Spleen (tissue), 11 donors: ENCODE results near the gene NCBP2. TPM values are rescaled to one million over a fixed set of nuclear protein-coding genes. Genes with fewer than 3 reads are reported as not detected.

Source experiments
- DNase-seq: peaks from one replicate; pipeline ENCODE4 v3.0.0-alpha.2; 2020
- H3K27ac ChIP-seq, 8 donors: fragments of 200-600 bp; sonication (generic) in 7 of 8; 1 replicate in 4 of 8; 2 replicates in 4 of 8; pipeline versions ENCODE4 v1.5.0 to v1.8.0; 2016 to 2021; ENCODE audit warnings: inconsistent platforms in 4 of 8, mild to moderate bottlenecking in 4 of 8, moderate library complexity in 1 of 8
- H3K27me3 ChIP-seq, 7 donors: fragments of 200-600 bp; sonication (generic) in 6 of 7; replicated peaks in 1 of 7; 1 replicate in 4 of 7; 2 replicates in 3 of 7; pipeline versions ENCODE4 v1.5.0 to v1.8.0; 2016 to 2021; ENCODE audit warnings: inconsistent platforms in 3 of 7, mild to moderate bottlenecking in 1 of 7
- H3K36me3 ChIP-seq, 6 donors: fragments of 200-600 bp; sonication (generic) in 5 of 6; 1 replicate in 4 of 6; 2 replicates in 2 of 6; pipeline versions ENCODE4 v1.5.0 to v1.8.0; 2016 to 2021; ENCODE audit warnings: inconsistent platforms in 2 of 6
- H3K4me1 ChIP-seq, 6 donors: fragments of 200-600 bp; sonication (generic) in 5 of 6; 1 replicate in 3 of 6; 2 replicates in 3 of 6; pipeline versions ENCODE4 v1.5.0 to v1.8.0; 2016 to 2021; ENCODE audit warnings: inconsistent platforms in 3 of 6
- H3K4me3 ChIP-seq, 8 donors: fragments of 200-600 bp; sonication (generic) in 7 of 8; 1 replicate in 4 of 8; 2 replicates in 4 of 8; pipeline versions ENCODE4 v1.5.0 to v1.8.0; 2016 to 2021; ENCODE audit warnings: inconsistent platforms in 4 of 8, mild to moderate bottlenecking in 4 of 8, moderate library complexity in 2 of 8
- H3K9me3 ChIP-seq, 8 donors: fragments of 200-600 bp; sonication (generic) in 7 of 8; 1 replicate in 4 of 8; 2 replicates in 4 of 8; pipeline versions ENCODE4 v1.5.0 to v1.8.0; 2016 to 2021; ENCODE audit warnings: inconsistent platforms in 4 of 8
- POLR2A ChIP-seq, 3 donors: fragments of 450-650 bp; IDR thresholded peaks; one replicate each; pipeline ENCODE4 v1.5.1; 2017; ENCODE audit warnings: antibody characterized with exemption in 3 of 3, mild to moderate bottlenecking in 1 of 3
- POLR2AphosphoS5 ChIP-seq, 3 donors: sonication (generic); formaldehyde crosslinking; IDR thresholded peaks; one replicate each; pipeline ENCODE4 v1.5.1; 2017; ENCODE audit warnings: antibody characterized with exemption in 3 of 3
- WGBS, 5 donors: extraction: QIAGEN DNeasy Blood & Tissue Kit in 3 of 5; methylation state at CpG; one replicate each; pipeline versions ENCODE4 v1.1.5 to v1.1.7; 2013 to 2018; 5-methylcytosine and 5-hydroxymethylcytosine counted together
- intact Hi-C: fragments of 100-400 bp; cut with DNase I; formaldehyde crosslinking; loops from one replicate; pipeline ENCODE4 v1.15.0; 2023; ENCODE audit warnings: low total_unique reads
- polyA plus RNA-seq, 3 donors: library from polyadenylated mRNA; stranded (reverse); fragments of 200-250 nt; gene quantifications; one replicate each; pipeline ENCODE4 v1.2.1, GENCODE V29; 2013
- total RNA-seq, 7 donors: library from RNA; depleted of rRNA in 3 of 7; stranded (reverse); fragments of >200 nt in 3 of 7; fragmentation: NEBNext Ultra II Directional in 4 of 7; extraction: Animal tissue kit (Norgen Biotek cat#: 25700) in 4 of 7; gene quantifications; one replicate each; pipeline versions ENCODE4 v1.1.0 to v1.2.1, GENCODE V29; 2016 to 2021
- TF ChIP-seq, protein P1 (sequence below), 11 experiments: fragments of 200-600 bp in 7 of 11; fragments of 450-650 bp in 4 of 11; sonication (generic) in 4 of 11; IDR thresholded peaks in 8 of 11; conservative IDR thresholded peaks in 3 of 11; 1 replicate in 7 of 11; 2 replicates in 4 of 11; pipeline versions ENCODE4 v1.4.0 to v1.8.0; 2016 to 2021; ENCODE audit warnings: antibody characterized with exemption in 11 of 11, inconsistent platforms in 4 of 11, mild to moderate bottlenecking in 1 of 11
- donor health status: healthy with polysubstance abuse.
- donor health status: DM: no; HTN: no; CAD: no; lungs with moderate emphysema.
- donor health status: DM: no; HTN: no; CAD: no.
- donor health status: Bipolar disorder and iron deficiency.
- donor health status: healthy.
- donor health status: DM: no; HTN: no; CAD: no.
- donor health status: DM: yes; HTN: yes; CAD: no.

The NCBP2 gene
- total and polyA plus RNA-seq, 10 donors: 44.6 to 61.1 (median 49.9) TPM

DNA sequence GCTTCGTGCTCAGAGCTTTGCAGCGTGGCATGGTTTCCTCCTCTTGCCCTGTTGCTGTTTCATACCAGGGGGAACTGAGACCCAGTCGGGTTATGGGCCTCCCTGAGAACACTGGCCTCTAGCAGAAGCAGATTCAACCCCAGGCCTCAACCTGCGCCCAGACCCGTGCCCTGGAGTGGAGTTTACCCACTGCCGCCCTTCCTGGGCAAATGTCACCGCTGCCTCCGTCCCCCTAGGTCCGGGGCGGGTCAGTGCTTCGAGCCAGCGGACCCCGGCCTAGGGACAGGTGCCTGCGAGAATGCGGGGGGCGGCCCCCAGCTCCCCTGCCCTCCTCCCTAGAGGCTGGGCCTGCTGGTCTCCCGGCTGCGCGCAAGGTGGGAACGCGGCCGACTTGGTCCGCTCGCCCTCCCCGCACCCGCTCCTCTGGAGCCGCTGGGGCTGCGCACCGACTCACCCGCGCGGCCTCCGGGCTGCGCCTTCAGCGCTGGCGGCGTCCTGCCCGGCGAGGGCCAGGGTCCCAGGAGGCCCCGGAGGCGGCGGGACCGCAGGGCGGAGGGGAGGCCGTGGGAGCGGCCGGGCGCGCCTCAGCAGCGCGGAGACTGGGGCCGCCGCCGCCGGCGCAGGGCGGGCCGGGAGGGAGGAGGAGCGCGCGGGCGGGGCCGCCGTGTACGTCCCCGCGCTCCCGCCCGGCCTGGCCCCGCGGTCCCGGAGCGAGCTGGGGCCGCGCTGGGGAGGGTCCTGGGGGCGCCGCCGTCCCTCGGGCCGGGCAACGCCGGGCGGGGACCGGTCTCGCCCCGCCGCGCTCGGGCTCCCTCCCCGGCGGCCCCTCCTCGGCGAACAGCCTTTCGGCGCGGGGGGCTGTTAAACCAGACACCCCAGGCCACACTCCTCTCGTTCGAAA is 26.2 kb upstream of the NCBP2 start, which contains the start of gene PIGZ:
Gene PIGZ (minus strand): TSS at position 601 of the 901 bp plus-strand sequence. CDS start 16,802 bp downstream, outside the sequence.
- intact Hi-C loops: loop anchor here (10.0 kb wide), 1 partner anchor 124 kb away; no protein-coding TSS in a partner anchor
- H3K27me3 ChIP-seq: peaks cover 0 to 7% (median 0%) of the 10 kb centered on the region in 7 donors

DNA sequence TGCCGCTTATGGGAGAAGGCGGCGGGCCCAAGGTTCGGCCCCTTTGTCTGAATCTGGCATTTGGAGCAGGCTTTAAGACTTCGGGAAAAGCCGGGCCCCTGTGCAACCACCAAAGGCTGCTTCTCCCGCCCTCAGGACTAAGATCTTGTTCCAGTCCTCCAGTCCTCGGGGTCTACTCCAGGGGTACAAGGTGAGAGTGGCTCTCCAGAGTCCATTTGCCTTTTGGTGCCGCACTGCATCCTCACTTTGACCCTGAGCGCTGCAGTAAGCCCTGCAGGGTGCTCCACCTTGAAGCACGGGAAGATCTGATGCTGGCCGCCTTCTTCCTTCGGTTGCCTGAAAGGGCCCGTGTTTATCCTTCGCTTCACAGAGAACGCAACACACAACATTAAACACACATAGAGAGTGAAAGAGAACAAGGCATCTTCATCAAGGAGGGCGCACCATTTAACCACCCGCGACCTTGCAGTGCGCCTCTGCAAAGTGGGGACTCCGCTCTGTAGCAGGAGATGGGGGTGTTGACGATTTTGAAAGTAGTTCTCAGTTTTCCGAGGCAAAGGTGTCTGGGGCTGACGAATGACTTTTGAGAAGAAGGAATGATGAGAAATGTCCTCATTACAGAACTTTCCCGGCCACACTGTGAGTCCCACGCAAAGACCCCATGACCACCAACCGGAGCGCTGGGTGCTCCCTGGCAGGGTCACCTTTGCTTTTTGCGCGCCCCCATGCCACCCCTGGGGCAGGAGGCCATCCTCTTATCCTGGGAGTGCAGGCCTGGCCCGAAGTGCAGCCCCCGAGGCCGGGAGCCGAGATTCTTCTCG is 25.3 kb upstream of the NCBP2 start:
- H3K27ac ChIP-seq: no peak overlapping the region
- intact Hi-C loops: loop anchor here (10.0 kb wide), 1 partner anchor 123 kb away; no protein-coding TSS in a partner anchor
- peak overlapping the region; percentile 65 to 97 (median 86) for H3K4me3 ChIP-seq
- DNase-seq: peak; percentile 71
- TF ChIP-seq, protein P1, sequence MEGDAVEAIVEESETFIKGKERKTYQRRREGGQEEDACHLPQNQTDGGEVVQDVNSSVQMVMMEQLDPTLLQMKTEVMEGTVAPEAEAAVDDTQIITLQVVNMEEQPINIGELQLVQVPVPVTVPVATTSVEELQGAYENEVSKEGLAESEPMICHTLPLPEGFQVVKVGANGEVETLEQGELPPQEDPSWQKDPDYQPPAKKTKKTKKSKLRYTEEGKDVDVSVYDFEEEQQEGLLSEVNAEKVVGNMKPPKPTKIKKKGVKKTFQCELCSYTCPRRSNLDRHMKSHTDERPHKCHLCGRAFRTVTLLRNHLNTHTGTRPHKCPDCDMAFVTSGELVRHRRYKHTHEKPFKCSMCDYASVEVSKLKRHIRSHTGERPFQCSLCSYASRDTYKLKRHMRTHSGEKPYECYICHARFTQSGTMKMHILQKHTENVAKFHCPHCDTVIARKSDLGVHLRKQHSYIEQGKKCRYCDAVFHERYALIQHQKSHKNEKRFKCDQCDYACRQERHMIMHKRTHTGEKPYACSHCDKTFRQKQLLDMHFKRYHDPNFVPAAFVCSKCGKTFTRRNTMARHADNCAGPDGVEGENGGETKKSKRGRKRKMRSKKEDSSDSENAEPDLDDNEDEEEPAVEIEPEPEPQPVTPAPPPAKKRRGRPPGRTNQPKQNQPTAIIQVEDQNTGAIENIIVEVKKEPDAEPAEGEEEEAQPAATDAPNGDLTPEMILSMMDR (IDR thresholded peaks at IDR 0.05 in 8 of 11, conservative IDR thresholded peaks at IDR 0.05 in 3 of 11): no peak
- TF ChIP-seq POLR2AphosphoS5 (IDR thresholded peaks at IDR 0.05): no peak
- no peak for TF ChIP-seq POLR2A (IDR thresholded peaks at IDR 0.05)
- 64 to 77% (median 71%) methylated on average over 31 to 35 of the region's 35 CpGs for WGBS, 5 donors
- H3K9me3 ChIP-seq: no peaks in the 10 kb centered on the region
- H3K36me3 ChIP-seq: no peaks in the 10 kb centered on the region
- H3K4me1 ChIP-seq: peaks cover 0 to 26% (median 17%) of the 10 kb centered on the region in 6 donors
- peaks cover 0 to 7% (median 0%) of the 10 kb centered on the region in 7 donors for H3K27me3 ChIP-seq

More for the DNA sequence above, 26.2 kb upstream of the NCBP2 start, which contains the start of gene PIGZ:
- Histone ChIP-seq H3K4me3 (peak within 1 kb of the TSS; percentile 72 to 97 (median 86)), H3K9me3 (no peaks in the 10 kb centered on the region), H3K27ac (peak within 1 kb of the TSS; percentile 14 to 85 (median 71)), H3K4me1 (peaks cover 0 to 26% (median 17%) of the 10 kb centered on the region in 6 donors), H3K36me3 (no peaks in the 10 kb centered on the region)
- peak in 1 of 3 donors; percentile 13 for TF ChIP-seq POLR2AphosphoS5 (IDR thresholded peaks at IDR 0.05)
- TF ChIP-seq, protein P1 (IDR thresholded peaks at IDR 0.05 in 8 of 11, conservative IDR thresholded peaks at IDR 0.05 in 3 of 11): no peak
- no peak for TF ChIP-seq POLR2A (IDR thresholded peaks at IDR 0.05)
- DNase-seq: peak; percentile 86
- WGBS, 5 donors: 1 to 4% (median 3%) methylated on average over 16 to 98 of the region's 98 CpGs

- peaks cover 0 to 7% (median 0%) of the 10 kb centered on the region in 7 donors for H3K27me3 ChIP-seq
- intact Hi-C loops: loop anchor here (10.0 kb wide), 1 partner anchor 122 kb away; no protein-coding TSS in a partner anchor
Measured at GRCh38 chr3:196966526-196967401, 24.4 kb upstream of the NCBP2 start.

More at GRCh38 chr3:196966526-196967401, 24.4 kb upstream of the NCBP2 start:
- peak; percentile 66 for DNase-seq
- no peak for TF ChIP-seq POLR2AphosphoS5 (IDR thresholded peaks at IDR 0.05)
- no peak for TF ChIP-seq POLR2A (IDR thresholded peaks at IDR 0.05)
- TF ChIP-seq, protein P1 (IDR thresholded peaks at IDR 0.05 in 8 of 11, conservative IDR thresholded peaks at IDR 0.05 in 3 of 11): no peak
- Histone ChIP-seq H3K27ac (no peak overlapping the region), H3K4me3 (no peak overlapping the region), H3K9me3 (no peaks in the 10 kb centered on the region), H3K36me3 (no peaks in the 10 kb centered on the region), H3K4me1 (peaks cover 0 to 26% (median 17%) of the 10 kb centered on the region in 6 donors)
- 72 to 90% (median 84%) methylated on average over 28 to 47 of the region's 47 CpGs for WGBS, 5 donors
